Stomach (tissue), 4 donors: ENCODE measurements around the gene ZNF33B.

Experiments
- POLR2A ChIP-seq, 4 donors: fragments of 450-650 bp; IDR thresholded peaks; one replicate each; pipeline ENCODE4 v1.6.1; 2016; ENCODE audit warnings: antibody characterized with exemption in 4 of 4, control low read depth in 2 of 4, mild to moderate bottlenecking in 1 of 4, moderate library complexity in 1 of 4
- POLR2AphosphoS5 ChIP-seq, 3 donors: sonication (generic); formaldehyde crosslinking; IDR thresholded peaks; one replicate each; pipeline ENCODE4 v1.6.1; 2016; ENCODE audit warnings: antibody characterized with exemption in 3 of 3
- TF ChIP-seq, protein P1 (sequence below), 7 experiments: fragments of 450-650 bp in 4 of 7; fragments of 200-600 bp in 3 of 7; sonication (generic) in 3 of 7; IDR thresholded peaks; one replicate each; pipeline ENCODE4 v1.5.1; 2016 to 2019; ENCODE audit warnings: antibody characterized with exemption in 7 of 7, control low read depth in 2 of 7, mild to moderate bottlenecking in 1 of 7

DNA sequence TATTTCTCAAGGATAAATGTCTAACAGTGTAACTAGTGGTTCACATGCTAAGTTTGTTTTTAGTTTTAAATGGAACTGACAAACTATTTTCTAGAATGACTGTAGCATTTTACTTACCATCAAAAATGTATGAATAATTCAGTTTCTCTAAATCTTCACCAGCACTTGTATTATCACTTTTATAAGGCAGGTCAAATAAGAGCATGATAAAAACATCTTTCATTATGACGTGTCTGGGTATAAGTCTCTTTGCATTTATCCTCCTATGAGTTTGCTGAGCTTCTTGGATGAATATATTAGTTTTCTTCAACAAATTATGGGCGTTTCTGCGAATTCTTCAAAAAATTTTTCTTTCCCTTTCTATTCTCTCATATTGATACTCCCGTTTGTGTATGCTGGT lies 19.9 kb downstream of the ZNF33B start:
- no peak for TF ChIP-seq POLR2A (IDR thresholded peaks at IDR 0.05)
- TF ChIP-seq, protein P1, sequence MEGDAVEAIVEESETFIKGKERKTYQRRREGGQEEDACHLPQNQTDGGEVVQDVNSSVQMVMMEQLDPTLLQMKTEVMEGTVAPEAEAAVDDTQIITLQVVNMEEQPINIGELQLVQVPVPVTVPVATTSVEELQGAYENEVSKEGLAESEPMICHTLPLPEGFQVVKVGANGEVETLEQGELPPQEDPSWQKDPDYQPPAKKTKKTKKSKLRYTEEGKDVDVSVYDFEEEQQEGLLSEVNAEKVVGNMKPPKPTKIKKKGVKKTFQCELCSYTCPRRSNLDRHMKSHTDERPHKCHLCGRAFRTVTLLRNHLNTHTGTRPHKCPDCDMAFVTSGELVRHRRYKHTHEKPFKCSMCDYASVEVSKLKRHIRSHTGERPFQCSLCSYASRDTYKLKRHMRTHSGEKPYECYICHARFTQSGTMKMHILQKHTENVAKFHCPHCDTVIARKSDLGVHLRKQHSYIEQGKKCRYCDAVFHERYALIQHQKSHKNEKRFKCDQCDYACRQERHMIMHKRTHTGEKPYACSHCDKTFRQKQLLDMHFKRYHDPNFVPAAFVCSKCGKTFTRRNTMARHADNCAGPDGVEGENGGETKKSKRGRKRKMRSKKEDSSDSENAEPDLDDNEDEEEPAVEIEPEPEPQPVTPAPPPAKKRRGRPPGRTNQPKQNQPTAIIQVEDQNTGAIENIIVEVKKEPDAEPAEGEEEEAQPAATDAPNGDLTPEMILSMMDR (IDR thresholded peaks at IDR 0.05) = no peak
- TF ChIP-seq POLR2AphosphoS5 (IDR thresholded peaks at IDR 0.05) = no peak
